Activated T-helper 17 cell treated with anti-CD3 and anti-CD28 coated beads, Interleukin-2, amount 50 U/mL, for 72 hours (primary cell): ENCODE results near the gene HADHA. TPM values are rescaled to one million over a fixed set of nuclear protein-coding genes. Genes with fewer than 3 reads are reported as not detected.

Source experiments
- ATAC-seq: fragments of 150-1000 bp; cut with Tn5 transposase; replicated peaks from 2 replicates; pipeline ENCODE4 v1.10.0; 2021; ENCODE audit warnings: mild to moderate bottlenecking, moderate library complexity
- H3K27ac Mint-ChIP-seq: one replicate; pipeline ENCODE4 v1.8.0; 2022; ENCODE audit warnings: mixed read lengths
- H3K27me3 Mint-ChIP-seq: one replicate; pipeline ENCODE4 v1.8.0; 2022; ENCODE audit warnings: mixed read lengths
- H3K36me3 Mint-ChIP-seq: one replicate; pipeline ENCODE4 v1.8.0; 2022; ENCODE audit warnings: low read depth, mild to moderate bottlenecking, mixed read lengths
- H3K4me1 Mint-ChIP-seq: one replicate; pipeline ENCODE4 v1.8.0; 2022; ENCODE audit warnings: mixed read lengths
- H3K4me3 Mint-ChIP-seq: one replicate; pipeline ENCODE4 v1.8.0; 2022; ENCODE audit warnings: mild to moderate bottlenecking, mixed read lengths
- H3K9me3 Mint-ChIP-seq: one replicate; pipeline ENCODE4 v1.8.0; 2022; ENCODE audit warnings: mixed read lengths
- total RNA-seq, 2 donors: library from RNA; stranded (reverse); gene quantifications; one replicate each; pipeline ENCODE4 v1.2.3, GENCODE V29; 2022

HADHA gene
- total RNA-seq, 2 donors from 2014 or later = 95.0 to 141 TPM

GRCh38 chr2:26178746-26179436, 65.5 kb downstream of the HADHA start:
- H3K9me3 Mint-ChIP-seq = no peaks in the 10 kb centered on the region
- H3K27ac Mint-ChIP-seq = no peak overlapping the region
- H3K27me3 Mint-ChIP-seq = peaks cover 24% of the 10 kb centered on the region
- H3K4me3 Mint-ChIP-seq = peak overlapping the region; percentile 66
- no peaks in the 10 kb centered on the region for H3K36me3 Mint-ChIP-seq
- H3K4me1 Mint-ChIP-seq = peaks cover 4% of the 10 kb centered on the region
- peak; percentile 67 for ATAC-seq

DNA sequence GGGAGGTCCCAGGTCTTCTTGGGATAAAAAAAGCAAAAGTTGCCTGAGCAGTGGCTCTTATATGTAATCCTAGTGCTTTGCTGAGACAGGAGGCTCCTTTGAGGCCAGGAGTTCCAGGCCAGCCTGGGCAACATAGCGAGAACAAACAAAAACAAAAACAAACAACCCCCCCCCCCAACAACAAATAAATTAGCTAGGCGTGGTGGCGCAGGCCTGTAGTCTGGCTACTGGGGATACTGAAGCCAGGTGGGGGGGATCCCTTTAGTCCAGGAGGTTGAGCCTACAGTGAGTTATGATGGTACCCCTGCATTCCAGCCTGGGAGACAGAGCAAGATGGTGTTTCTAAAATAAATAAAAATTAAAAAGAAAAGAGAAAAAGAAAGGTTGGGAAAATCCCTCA, 66.2 kb downstream of the HADHA start:
- H3K4me3 Mint-ChIP-seq = peak overlapping the region; percentile 66
- peaks cover 24% of the 10 kb centered on the region for H3K27me3 Mint-ChIP-seq
- H3K27ac Mint-ChIP-seq = no peak overlapping the region
- no peak for ATAC-seq
- peaks cover 4% of the 10 kb centered on the region for H3K4me1 Mint-ChIP-seq
- H3K36me3 Mint-ChIP-seq = no peaks in the 10 kb centered on the region
- no peaks in the 10 kb centered on the region for H3K9me3 Mint-ChIP-seq

- H3K9me3 Mint-ChIP-seq = no peaks in the 10 kb centered on the region
- H3K36me3 Mint-ChIP-seq = peaks cover 2% of the 10 kb centered on the region
- H3K27ac Mint-ChIP-seq = no peak overlapping the region
- peaks cover 26% of the 10 kb centered on the region for H3K27me3 Mint-ChIP-seq
- peaks cover 4% of the 10 kb centered on the region for H3K4me1 Mint-ChIP-seq
- no peak for ATAC-seq
- no peak overlapping the region for H3K4me3 Mint-ChIP-seq
These were observed 67.3 kb downstream of the HADHA start for GRCh38 chr2:26177122-26177521.

- no peak for ATAC-seq
- Mint-ChIP-seq H3K36me3 (peaks cover 11% of the 10 kb centered on the region), H3K9me3 (no peaks in the 10 kb centered on the region), H3K27me3 (peaks cover 33% of the 10 kb centered on the region), H3K4me3 (no peak overlapping the region), H3K27ac (no peak overlapping the region), H3K4me1 (peaks cover 9% of the 10 kb centered on the region)
These were observed 68.2 kb downstream of the HADHA start for GRCh38 chr2:26176279-26176615.

DNA sequence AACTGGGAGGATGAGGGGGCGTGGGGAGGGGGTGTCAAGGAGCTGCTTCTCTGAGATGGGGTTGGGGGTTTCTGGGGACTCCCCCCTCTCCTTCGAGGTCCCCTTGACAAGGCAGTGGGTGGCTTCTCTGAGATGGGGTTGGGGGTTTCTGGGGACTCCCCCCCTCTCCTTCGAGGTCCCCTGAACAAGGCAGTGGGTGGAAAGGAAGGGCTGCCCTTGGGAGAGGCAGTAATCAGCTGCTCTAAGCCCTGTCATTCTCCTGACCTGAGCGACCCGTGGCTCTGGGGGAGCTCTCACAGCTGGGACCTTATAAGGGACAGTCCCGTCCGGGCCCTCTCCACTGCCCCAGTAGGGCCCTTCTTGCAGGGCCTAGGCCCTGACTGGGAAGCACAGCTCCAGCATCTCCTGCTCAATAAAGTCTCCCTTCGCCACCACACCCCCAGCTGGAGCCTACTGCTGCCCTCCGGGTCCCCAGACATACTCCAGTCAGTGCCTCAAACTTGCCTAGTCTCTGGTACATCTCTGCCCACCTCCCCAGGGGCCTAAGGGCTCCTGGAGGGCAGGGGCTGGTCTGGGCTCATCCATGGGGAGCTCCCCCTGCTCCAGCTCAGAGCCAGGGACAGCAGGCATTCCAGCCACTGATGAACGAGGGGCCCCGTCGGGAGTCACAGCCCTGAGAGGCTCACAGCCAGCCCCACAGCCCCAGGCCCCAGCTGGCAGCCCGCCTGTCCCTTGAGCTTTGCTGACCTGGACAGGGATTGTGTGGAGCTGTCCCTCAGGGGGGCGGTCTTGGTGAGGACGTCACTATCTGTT, 68.8 kb downstream of the HADHA start:
- Mint-ChIP-seq H3K9me3 (no peaks in the 10 kb centered on the region), H3K27ac (no peak overlapping the region), H3K4me3 (no peak overlapping the region), H3K36me3 (peaks cover 11% of the 10 kb centered on the region), H3K4me1 (peaks cover 9% of the 10 kb centered on the region), H3K27me3 (peaks cover 31% of the 10 kb centered on the region)
- no peak for ATAC-seq

DNA sequence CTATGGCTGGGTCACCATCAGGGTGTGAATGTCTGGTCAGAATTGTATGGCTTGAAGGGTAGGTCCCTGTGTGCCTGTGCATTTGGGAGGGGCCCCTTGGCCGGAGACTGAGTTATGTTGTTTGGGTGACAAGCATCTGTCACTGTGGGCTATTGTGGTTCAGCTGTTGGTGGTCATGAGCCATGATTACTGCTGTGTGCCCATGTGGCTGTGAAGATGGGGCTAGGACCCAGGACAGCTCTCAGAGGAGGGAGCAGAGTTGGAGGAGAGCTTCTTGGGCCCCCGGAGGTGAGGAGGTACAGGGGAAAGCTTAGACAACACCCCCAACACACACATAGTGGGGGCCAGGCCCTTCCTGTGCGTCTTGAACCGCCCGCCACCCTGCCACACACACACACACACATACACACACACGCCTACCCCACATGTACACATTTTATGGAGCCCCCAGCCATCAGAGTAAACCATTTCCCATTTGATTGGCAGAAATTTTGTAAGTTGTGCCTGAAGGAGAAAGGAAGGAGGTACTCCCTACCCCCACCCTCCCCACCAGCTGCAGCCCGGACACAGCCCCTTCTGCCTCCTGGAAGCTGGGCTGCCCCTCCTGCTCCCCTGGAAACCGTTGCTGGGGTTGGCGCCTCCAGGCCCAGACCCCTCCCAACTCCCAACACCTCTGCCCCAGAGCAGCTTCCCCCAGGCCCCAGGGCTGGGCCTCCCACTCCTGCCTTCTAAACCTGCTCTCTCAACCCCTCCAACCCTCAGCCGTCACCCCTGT, 69.6 kb downstream of the HADHA start:
- Mint-ChIP-seq H3K27me3 (peaks cover 27% of the 10 kb centered on the region), H3K4me3 (peak overlapping the region; percentile 57), H3K4me1 (peaks cover 9% of the 10 kb centered on the region), H3K9me3 (no peaks in the 10 kb centered on the region), H3K36me3 (peaks cover 11% of the 10 kb centered on the region), H3K27ac (no peak overlapping the region)
- ATAC-seq = peak; percentile 13

GRCh38 chr2:26173776-26174482, 70.5 kb downstream of the HADHA start:
- no peak overlapping the region for H3K27ac Mint-ChIP-seq
- H3K36me3 Mint-ChIP-seq = peaks cover 11% of the 10 kb centered on the region
- no peak for ATAC-seq
- peaks cover 25% of the 10 kb centered on the region for H3K27me3 Mint-ChIP-seq
- no peaks in the 10 kb centered on the region for H3K9me3 Mint-ChIP-seq
- H3K4me1 Mint-ChIP-seq = peaks cover 5% of the 10 kb centered on the region
- peak overlapping the region; percentile 57 for H3K4me3 Mint-ChIP-seq

DNA sequence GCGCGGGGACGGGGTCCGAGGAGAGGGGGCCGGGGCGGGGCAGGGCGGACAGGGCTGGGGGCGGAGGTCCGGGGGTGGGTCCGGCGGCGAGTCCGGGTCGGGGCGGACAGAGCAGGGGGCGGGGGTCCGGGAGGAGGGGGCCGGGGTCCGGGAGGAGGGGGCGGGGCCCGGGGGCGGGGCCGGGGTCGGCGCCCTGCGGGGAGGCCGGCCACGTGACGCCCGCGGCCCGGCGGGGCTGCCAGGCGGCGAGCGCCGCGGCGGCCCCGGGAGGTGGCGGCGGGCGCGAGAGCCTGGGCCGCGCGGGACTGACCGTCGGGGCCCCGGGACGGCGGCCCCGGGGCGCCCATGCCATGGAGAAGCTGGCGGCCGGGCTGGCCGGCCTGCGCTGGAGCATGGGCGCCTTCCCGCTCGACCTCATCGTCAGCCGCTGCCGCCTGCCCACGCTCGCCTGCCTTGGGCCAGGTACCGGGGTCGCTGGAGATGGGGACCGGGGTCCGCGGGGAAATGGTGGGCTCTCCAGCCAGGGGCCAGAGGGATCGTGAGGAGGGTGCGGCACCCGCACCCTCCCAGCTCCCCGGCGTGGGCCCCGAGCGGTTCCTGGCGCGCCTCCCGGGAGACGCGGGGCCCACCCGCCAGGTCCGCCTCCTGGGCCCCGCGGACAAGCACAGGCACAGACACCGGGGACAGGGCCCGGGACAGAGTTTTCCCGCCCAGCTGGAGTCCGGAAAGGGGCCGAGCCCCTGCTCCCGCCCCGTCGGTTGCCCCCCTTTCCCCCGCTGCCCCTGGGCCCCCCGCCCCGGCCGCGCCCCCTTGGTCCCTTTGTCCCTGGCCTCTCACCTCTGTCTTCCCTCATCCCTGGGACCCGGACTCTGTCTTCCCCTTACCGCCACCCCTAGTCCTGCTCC, 71.3 kb downstream of the HADHA start, which contains the start of gene GAREM2:
Gene GAREM2 (plus strand): TSS at position 218 of the 905 bp plus-strand sequence. CDS start 133 bp downstream, at position 351.
- peaks cover 25% of the 10 kb centered on the region for H3K27me3 Mint-ChIP-seq
- peak within 1 kb of the TSS; percentile 79 for H3K4me3 Mint-ChIP-seq
- H3K4me1 Mint-ChIP-seq = peaks cover 5% of the 10 kb centered on the region
- peak; percentile 34 for ATAC-seq
- H3K27ac Mint-ChIP-seq = peak within 1 kb of the TSS; percentile 48
- H3K9me3 Mint-ChIP-seq = no peaks in the 10 kb centered on the region
- peaks cover 11% of the 10 kb centered on the region for H3K36me3 Mint-ChIP-seq

- H3K27me3 Mint-ChIP-seq = peaks cover 25% of the 10 kb centered on the region
- H3K4me3 Mint-ChIP-seq = peak overlapping the region; percentile 79
- H3K9me3 Mint-ChIP-seq = no peaks in the 10 kb centered on the region
- peak overlapping the region; percentile 48 for H3K27ac Mint-ChIP-seq
- peaks cover 5% of the 10 kb centered on the region for H3K4me1 Mint-ChIP-seq
- peak; percentile 13 for ATAC-seq
- H3K36me3 Mint-ChIP-seq = peaks cover 11% of the 10 kb centered on the region
These were observed 72.1 kb downstream of the HADHA start for GRCh38 chr2:26172189-26172870.

DNA sequence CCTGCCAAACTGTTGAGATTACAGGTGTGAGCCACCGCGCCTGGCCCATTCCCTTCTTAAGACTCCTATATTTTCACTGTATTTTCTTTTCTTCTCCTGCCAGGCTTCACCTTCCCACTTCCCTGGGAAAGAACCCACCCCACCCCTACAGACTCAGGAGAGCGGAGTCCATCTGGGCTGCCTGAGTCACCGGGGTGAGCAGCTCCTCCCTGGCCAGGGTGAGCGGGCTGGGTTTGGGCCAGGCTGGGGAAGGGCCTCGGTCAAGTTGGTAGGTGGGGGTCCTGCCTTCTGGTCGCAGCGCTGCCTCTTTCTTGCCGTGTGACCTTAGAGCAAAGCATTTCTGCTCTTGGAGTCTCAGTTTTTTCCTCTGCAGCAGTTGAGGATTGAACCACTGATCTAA, 73.6 kb downstream of the HADHA start:
- Mint-ChIP-seq H3K4me1 (peaks cover 5% of the 10 kb centered on the region), H3K9me3 (no peaks in the 10 kb centered on the region), H3K4me3 (no peak overlapping the region), H3K36me3 (peaks cover 11% of the 10 kb centered on the region), H3K27ac (no peak overlapping the region), H3K27me3 (peaks cover 21% of the 10 kb centered on the region)
- ATAC-seq = no peak

DNA sequence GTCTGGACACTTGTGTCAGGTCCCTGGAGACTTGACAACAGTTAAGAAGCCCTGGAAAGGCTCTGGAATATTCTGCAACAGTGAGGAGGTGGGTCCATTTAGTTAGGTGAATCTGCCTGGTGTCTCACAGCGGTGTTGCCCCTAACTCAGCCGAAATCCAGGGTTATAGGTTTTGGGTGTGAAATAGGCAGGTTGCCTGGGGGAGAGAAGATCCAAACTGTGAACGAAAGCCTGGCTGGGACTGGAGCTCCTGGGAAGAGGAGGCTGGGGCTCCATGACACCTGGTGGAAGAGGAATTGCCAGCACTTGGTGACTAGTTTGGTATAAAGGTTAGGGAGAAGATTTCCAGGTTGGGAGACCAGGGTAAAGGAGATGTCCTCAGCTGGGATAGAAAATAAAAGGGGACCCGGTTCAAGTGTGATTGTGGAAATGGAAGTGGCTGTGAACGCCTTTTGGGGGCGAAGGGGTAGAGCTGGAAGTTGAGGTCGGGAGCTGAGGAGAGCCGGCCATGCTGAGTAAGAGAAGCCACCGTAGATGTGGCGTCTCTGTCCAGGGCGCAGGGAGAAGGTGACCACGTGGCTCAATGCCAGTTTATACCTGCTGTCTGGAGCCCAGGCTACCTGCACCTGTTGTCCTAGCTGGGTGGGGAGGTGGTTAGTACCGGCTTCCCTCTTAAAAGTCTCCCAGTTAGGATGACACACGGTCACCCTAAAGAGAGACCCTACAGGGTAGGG, 74.6 kb downstream of the HADHA start:
- no peaks in the 10 kb centered on the region for H3K9me3 Mint-ChIP-seq
- ATAC-seq = no peak
- no peak overlapping the region for H3K27ac Mint-ChIP-seq
- H3K4me1 Mint-ChIP-seq = peaks cover 5% of the 10 kb centered on the region
- peaks cover 11% of the 10 kb centered on the region for H3K36me3 Mint-ChIP-seq
- peaks cover 18% of the 10 kb centered on the region for H3K27me3 Mint-ChIP-seq
- H3K4me3 Mint-ChIP-seq = no peak overlapping the region

DNA sequence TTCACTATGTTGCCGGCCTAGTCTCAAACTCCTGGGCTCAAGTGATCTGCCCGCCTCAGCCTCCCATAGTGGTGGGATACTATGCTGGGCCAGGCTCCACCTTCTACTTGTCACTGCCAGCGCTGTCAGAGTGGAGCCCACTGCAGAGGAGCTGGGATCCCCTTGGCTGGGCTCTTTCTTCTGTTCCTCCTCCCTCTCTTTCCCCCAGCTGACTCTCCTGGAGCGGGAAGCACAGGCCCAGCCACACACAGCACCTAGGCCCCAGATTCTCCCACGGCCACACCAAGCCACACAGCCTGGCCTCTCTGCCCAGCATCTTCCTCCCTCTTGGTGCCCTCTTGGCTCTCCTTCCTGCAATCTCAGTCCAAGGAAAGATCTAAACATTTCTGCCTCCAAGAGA, 75.2 kb downstream of the HADHA start:
- ATAC-seq = no peak
- H3K36me3 Mint-ChIP-seq = peaks cover 11% of the 10 kb centered on the region
- H3K27me3 Mint-ChIP-seq = peaks cover 12% of the 10 kb centered on the region
- no peak overlapping the region for H3K4me3 Mint-ChIP-seq
- no peaks in the 10 kb centered on the region for H3K9me3 Mint-ChIP-seq
- peaks cover 5% of the 10 kb centered on the region for H3K4me1 Mint-ChIP-seq
- no peak overlapping the region for H3K27ac Mint-ChIP-seq
